ENCODE data around the gene ENTPD5.

ENTPD5 gene

DNA sequence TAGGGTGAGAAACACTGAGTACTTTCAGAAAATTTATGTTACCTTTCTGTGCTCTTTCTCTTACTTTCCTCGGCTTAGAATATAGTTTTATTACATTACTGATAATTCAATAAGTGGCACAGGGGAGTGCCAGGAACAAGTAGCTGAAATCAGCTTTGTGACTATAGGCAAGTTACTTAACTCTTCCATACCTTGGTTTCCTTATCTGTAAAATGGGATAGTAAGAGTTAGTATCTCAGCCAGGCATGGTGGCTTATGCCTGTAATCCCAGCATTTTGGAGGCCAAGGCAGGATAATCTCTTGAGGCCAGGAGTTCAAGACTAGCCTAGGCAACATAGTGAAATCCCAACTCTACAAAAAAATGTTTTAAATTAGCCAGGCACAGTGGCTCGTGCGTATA lies 15.5 kb upstream of the ENTPD5 start:
- H3K4me3 ChIP-seq (ENCODE audit: low read length in 2 of 2): no peak overlapping the region
- no peak overlapping the region for H2BK15ac ChIP-seq (ENCODE audit: low read length)
- no peak overlapping the region for H2BK12ac ChIP-seq (ENCODE audit: low read length)
- no peaks in the 10 kb centered on the region for H3K27me3 ChIP-seq (ENCODE audit: control insufficient read depth in 3 of 3, insufficient read depth in 3 of 3, low read depth in 1 of 3, low read length in 3 of 3)
- no peaks in the 10 kb centered on the region for H3K36me3 ChIP-seq (replicated peaks in 1 of 2; ENCODE audit: control insufficient read depth in 2 of 2, insufficient read depth in 2 of 2, low read length in 2 of 2)
- no peak overlapping the region for H3K23ac ChIP-seq (ENCODE audit: low read depth, low read length, poor library complexity)
- no peaks in the 10 kb centered on the region for H3K79me1 ChIP-seq (ENCODE audit: low read depth, low read length)
- WGBS, 2 donors (ENCODE audit: extremely low coverage in 2 of 2, insufficient read length in 2 of 2, insufficient replicate concordance in 1 of 2): no CpG with 5 or more reads among the region's 3 CpGs
- H3K4ac ChIP-seq (ENCODE audit: low read length): no peak overlapping the region
- no peak overlapping the region for H2AFZ ChIP-seq (ENCODE audit: low read length)
- no peak overlapping the region for H3K27ac ChIP-seq (replicated peaks; ENCODE audit: low read length)
- no peak overlapping the region for H3K14ac ChIP-seq (ENCODE audit: low read length)
- H3K4me2 ChIP-seq (ENCODE audit: insufficient read depth, low read length, poor library complexity, severe bottlenecking): no peak overlapping the region
- H2BK120ac ChIP-seq (ENCODE audit: low read depth, low read length): no peak overlapping the region
- H2BK5ac ChIP-seq (ENCODE audit: low read length): no peak overlapping the region
- no peak overlapping the region for H3K18ac ChIP-seq (ENCODE audit: low read length)
- no peaks in the 10 kb centered on the region for H3K4me1 ChIP-seq (ENCODE audit: control insufficient read depth in 2 of 2, insufficient read depth in 1 of 2, low read depth in 1 of 2, low read length in 2 of 2)
- H2AK5ac ChIP-seq (ENCODE audit: low read depth, low read length): no peak overlapping the region
- H4K91ac ChIP-seq (ENCODE audit: low read depth, low read length, poor library complexity): no peak overlapping the region
- DNase-seq (ENCODE audit: low spot score): no peak
- H3K9ac ChIP-seq (ENCODE audit: low read depth, low read length, poor library complexity): no peak overlapping the region
- no peaks in the 10 kb centered on the region for H3K9me3 ChIP-seq (replicated peaks in 1 of 2; ENCODE audit: control insufficient read depth in 2 of 2, insufficient read depth in 1 of 2, low read depth in 1 of 2, low read length in 2 of 2)
- no peak overlapping the region for H4K8ac ChIP-seq (ENCODE audit: low read depth, low read length)

DNA sequence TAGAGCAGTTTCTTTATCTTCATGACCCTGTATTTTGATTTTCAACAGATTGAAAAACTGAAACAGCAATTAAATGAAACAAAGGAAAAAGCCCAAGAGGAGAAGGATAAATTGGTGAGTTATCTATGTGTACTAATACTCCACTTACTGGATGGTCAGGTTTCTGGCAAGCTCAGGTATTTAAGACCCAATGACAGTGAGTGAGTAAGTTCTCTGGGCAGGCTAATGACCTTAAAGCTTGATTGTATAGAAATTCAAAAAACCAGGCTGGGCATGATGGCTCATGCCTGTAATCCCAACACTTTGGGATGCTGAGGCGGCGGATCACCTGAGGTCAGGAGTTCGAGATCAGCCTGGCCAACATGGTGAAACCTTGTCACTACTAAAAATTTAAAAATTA lies 10.0 kb upstream of the ENTPD5 start:
- Histone ChIP-seq H3K4ac (ENCODE audit: low read length) (no peak overlapping the region), H3K27me3 (ENCODE audit: control insufficient read depth in 3 of 3, insufficient read depth in 3 of 3, low read depth in 1 of 3, low read length in 3 of 3) (no peaks in the 10 kb centered on the region), H3K9ac (ENCODE audit: low read depth, low read length, poor library complexity) (no peak overlapping the region), H3K4me2 (ENCODE audit: insufficient read depth, low read length, poor library complexity, severe bottlenecking) (no peak overlapping the region), H3K4me1 (ENCODE audit: control insufficient read depth in 2 of 2, insufficient read depth in 1 of 2, low read depth in 1 of 2, low read length in 2 of 2) (no peaks in the 10 kb centered on the region), H2AFZ (ENCODE audit: low read length) (no peak overlapping the region), H3K4me3 (ENCODE audit: low read length in 2 of 2) (no peak overlapping the region), H2AK5ac (ENCODE audit: low read depth, low read length) (no peak overlapping the region), H3K18ac (ENCODE audit: low read length) (no peak overlapping the region), H3K27ac (replicated peaks; ENCODE audit: low read length) (no peak overlapping the region), H3K36me3 (replicated peaks in 1 of 2; ENCODE audit: control insufficient read depth in 2 of 2, insufficient read depth in 2 of 2, low read length in 2 of 2) (no peaks in the 10 kb centered on the region), H4K91ac (ENCODE audit: low read depth, low read length, poor library complexity) (no peak overlapping the region), H4K8ac (ENCODE audit: low read depth, low read length) (no peak overlapping the region), H2BK12ac (ENCODE audit: low read length) (no peak overlapping the region), H2BK5ac (ENCODE audit: low read length) (no peak overlapping the region), H3K23ac (ENCODE audit: low read depth, low read length, poor library complexity) (no peak overlapping the region), H3K9me3 (replicated peaks in 1 of 2; ENCODE audit: control insufficient read depth in 2 of 2, insufficient read depth in 1 of 2, low read depth in 1 of 2, low read length in 2 of 2) (no peaks in the 10 kb centered on the region), H2BK120ac (ENCODE audit: low read depth, low read length) (no peak overlapping the region), H3K14ac (ENCODE audit: low read length) (no peak overlapping the region), H3K79me1 (ENCODE audit: low read depth, low read length) (no peaks in the 10 kb centered on the region), H2BK15ac (ENCODE audit: low read length) (no peak overlapping the region)
- DNase-seq (ENCODE audit: low spot score): no peak
- WGBS, 2 donors (ENCODE audit: extremely low coverage in 2 of 2, insufficient read length in 2 of 2, insufficient replicate concordance in 1 of 2): no CpG with 5 or more reads among the region's 3 CpGs

DNA sequence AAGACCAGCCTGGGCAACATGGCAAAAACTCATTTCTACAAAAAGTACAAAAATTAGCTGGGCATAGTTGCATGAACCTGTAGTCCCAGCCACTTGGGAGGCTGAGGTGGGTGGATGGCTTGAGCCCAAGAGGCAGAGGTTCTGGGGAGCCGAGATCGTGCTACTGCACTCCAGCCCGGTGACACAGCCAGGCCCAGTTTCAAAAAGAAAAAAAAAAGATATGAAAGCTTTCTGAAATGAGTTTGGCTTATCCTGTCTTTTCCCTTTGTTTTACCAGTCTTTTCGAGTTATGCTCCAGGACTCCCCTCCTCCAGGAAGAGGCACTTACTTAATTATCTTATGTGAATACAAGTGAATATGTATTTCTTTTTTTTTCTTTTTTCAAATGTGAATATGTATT lies 3.3 kb upstream of the ENTPD5 start:
- Histone ChIP-seq H3K4me3 (ENCODE audit: low read length in 2 of 2) (no peak overlapping the region), H3K4me2 (ENCODE audit: insufficient read depth, low read length, poor library complexity, severe bottlenecking) (no peak overlapping the region), H3K9ac (ENCODE audit: low read depth, low read length, poor library complexity) (no peak overlapping the region), H3K18ac (ENCODE audit: low read length) (no peak overlapping the region), H2BK5ac (ENCODE audit: low read length) (no peak overlapping the region), H3K14ac (ENCODE audit: low read length) (no peak overlapping the region), H2AFZ (ENCODE audit: low read length) (no peak overlapping the region), H3K4me1 (ENCODE audit: control insufficient read depth in 2 of 2, insufficient read depth in 1 of 2, low read depth in 1 of 2, low read length in 2 of 2) (peaks cover 2 to 7% of the 10 kb centered on the region in 2 donors), H3K79me1 (ENCODE audit: low read depth, low read length) (no peaks in the 10 kb centered on the region), H4K91ac (ENCODE audit: low read depth, low read length, poor library complexity) (no peak overlapping the region), H2BK120ac (ENCODE audit: low read depth, low read length) (no peak overlapping the region), H3K4ac (ENCODE audit: low read length) (no peak overlapping the region), H4K8ac (ENCODE audit: low read depth, low read length) (no peak overlapping the region), H2BK15ac (ENCODE audit: low read length) (no peak overlapping the region), H2AK5ac (ENCODE audit: low read depth, low read length) (no peak overlapping the region), H2BK12ac (ENCODE audit: low read length) (no peak overlapping the region), H3K23ac (ENCODE audit: low read depth, low read length, poor library complexity) (no peak overlapping the region), H3K27me3 (ENCODE audit: control insufficient read depth in 3 of 3, insufficient read depth in 3 of 3, low read depth in 1 of 3, low read length in 3 of 3) (no peaks in the 10 kb centered on the region), H3K36me3 (replicated peaks in 1 of 2; ENCODE audit: control insufficient read depth in 2 of 2, insufficient read depth in 2 of 2, low read length in 2 of 2) (no peaks in the 10 kb centered on the region), H3K9me3 (replicated peaks in 1 of 2; ENCODE audit: control insufficient read depth in 2 of 2, insufficient read depth in 1 of 2, low read depth in 1 of 2, low read length in 2 of 2) (no peaks in the 10 kb centered on the region), H3K27ac (replicated peaks; ENCODE audit: low read length) (no peak overlapping the region)
- no peak for DNase-seq (ENCODE audit: low spot score)
- no CpG with 5 or more reads among the region's 4 CpGs for WGBS, 2 donors (ENCODE audit: extremely low coverage in 2 of 2, insufficient read length in 2 of 2, insufficient replicate concordance in 1 of 2)

DNA sequence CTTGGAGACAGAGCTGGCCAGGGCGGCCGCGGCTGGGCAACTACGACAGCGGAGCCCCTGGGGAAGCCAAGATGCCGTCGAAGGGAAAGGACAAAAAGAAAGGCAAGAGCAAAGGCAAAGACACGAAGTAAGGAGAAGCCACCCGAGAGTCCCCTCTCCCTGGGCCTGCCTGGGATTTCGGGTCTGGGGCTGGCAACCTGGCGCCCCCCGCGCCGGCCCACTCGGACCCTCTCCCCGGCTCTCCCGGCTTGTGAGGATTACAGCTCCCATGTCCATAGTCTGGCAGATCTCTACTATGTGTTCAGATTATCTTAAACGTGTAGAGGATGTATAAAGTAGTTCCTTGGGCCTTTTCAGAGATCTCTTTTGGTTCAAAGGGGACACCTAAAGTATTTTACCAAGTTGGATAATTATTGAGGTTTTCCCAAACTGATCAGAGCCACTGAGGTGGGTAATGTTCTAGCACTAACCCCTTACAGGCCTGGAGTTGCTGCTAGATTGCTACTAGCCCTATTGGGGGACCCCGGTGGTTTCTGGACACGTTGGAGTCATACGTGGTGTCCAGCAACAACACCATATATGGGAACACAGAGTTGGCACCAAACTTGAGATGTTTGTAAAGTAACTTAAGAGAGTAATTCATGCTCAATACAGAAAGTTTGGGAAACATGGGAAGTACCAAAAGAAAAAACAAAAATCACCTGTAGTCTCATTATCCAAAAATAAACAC lies 485 bp upstream of the ENTPD5 start:
- H3K27me3 ChIP-seq (ENCODE audit: control insufficient read depth in 3 of 3, insufficient read depth in 3 of 3, low read depth in 1 of 3, low read length in 3 of 3): no peaks in the 10 kb centered on the region
- WGBS, 2 donors (ENCODE audit: extremely low coverage in 2 of 2, insufficient read length in 2 of 2, insufficient replicate concordance in 1 of 2): no CpG with 5 or more reads among the region's 21 CpGs
- H2BK15ac ChIP-seq (ENCODE audit: low read length): no peak overlapping the region
- H2AK5ac ChIP-seq (ENCODE audit: low read depth, low read length): no peak overlapping the region
- no peak overlapping the region for H4K91ac ChIP-seq (ENCODE audit: low read depth, low read length, poor library complexity)
- no peak overlapping the region for H3K4ac ChIP-seq (ENCODE audit: low read length)
- H2BK120ac ChIP-seq (ENCODE audit: low read depth, low read length): no peak overlapping the region
- H3K4me3 ChIP-seq (ENCODE audit: low read length in 2 of 2): peak overlapping the region; percentile 92 to 96
- peak overlapping the region; percentile 84 for H3K4me2 ChIP-seq (ENCODE audit: insufficient read depth, low read length, poor library complexity, severe bottlenecking)
- H3K79me1 ChIP-seq (ENCODE audit: low read depth, low read length): no peaks in the 10 kb centered on the region
- no peak overlapping the region for H3K23ac ChIP-seq (ENCODE audit: low read depth, low read length, poor library complexity)
- no peak overlapping the region for H3K27ac ChIP-seq (replicated peaks; ENCODE audit: low read length)
- no peak overlapping the region for H3K14ac ChIP-seq (ENCODE audit: low read length)
- no peak for DNase-seq (ENCODE audit: low spot score)
- peak overlapping the region; percentile 71 for H3K18ac ChIP-seq (ENCODE audit: low read length)
- H2BK5ac ChIP-seq (ENCODE audit: low read length): no peak overlapping the region
- no peak overlapping the region for H3K9ac ChIP-seq (ENCODE audit: low read depth, low read length, poor library complexity)
- no peaks in the 10 kb centered on the region for H3K36me3 ChIP-seq (replicated peaks in 1 of 2; ENCODE audit: control insufficient read depth in 2 of 2, insufficient read depth in 2 of 2, low read length in 2 of 2)
- no peak overlapping the region for H2BK12ac ChIP-seq (ENCODE audit: low read length)
- peak overlapping the region; percentile 98 for H2AFZ ChIP-seq (ENCODE audit: low read length)
- H3K9me3 ChIP-seq (replicated peaks in 1 of 2; ENCODE audit: control insufficient read depth in 2 of 2, insufficient read depth in 1 of 2, low read depth in 1 of 2, low read length in 2 of 2): no peaks in the 10 kb centered on the region
- H4K8ac ChIP-seq (ENCODE audit: low read depth, low read length): peak overlapping the region; percentile 19
- peaks cover 2 to 7% of the 10 kb centered on the region in 2 donors for H3K4me1 ChIP-seq (ENCODE audit: control insufficient read depth in 2 of 2, insufficient read depth in 1 of 2, low read depth in 1 of 2, low read length in 2 of 2)
